GM19023 (cell line): ENCODE results near the gene OOSP4A.
"Not testable (repeated sequence)": the region's sequence is repeated elsewhere in the genome, so short reads cannot be mapped to it uniquely, and the experiment has no call there.

Source experiments
- ATAC-seq: cut with Tn5 transposase; IDR thresholded peaks from one replicate; pipeline ENCODE4 v1.9.1; 2021; ENCODE audit warnings: mild to moderate bottlenecking, moderate library complexity; ENCODE audit not compliant: unreplicated experiment

The OOSP4A gene

DNA sequence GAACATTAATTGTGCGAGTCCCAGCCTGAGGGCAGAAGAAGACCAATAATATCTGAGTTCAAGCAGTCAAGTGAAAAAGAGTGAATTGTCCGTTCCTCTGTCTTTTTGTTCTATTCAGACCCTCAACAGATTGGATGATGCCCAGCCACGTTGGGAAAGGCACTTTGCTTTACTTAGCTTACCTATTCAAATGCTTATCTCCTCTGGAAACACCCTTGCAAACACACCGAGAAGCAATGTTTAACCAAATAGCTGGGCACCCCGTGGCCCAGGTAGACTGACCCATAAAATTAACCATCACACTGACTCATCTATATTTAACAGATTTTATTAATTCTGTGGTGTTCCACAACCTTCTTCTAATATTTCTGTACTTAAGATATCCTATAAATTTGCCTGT lies 9.3 kb downstream of the OOSP4A start:
- no peak for ATAC-seq

DNA sequence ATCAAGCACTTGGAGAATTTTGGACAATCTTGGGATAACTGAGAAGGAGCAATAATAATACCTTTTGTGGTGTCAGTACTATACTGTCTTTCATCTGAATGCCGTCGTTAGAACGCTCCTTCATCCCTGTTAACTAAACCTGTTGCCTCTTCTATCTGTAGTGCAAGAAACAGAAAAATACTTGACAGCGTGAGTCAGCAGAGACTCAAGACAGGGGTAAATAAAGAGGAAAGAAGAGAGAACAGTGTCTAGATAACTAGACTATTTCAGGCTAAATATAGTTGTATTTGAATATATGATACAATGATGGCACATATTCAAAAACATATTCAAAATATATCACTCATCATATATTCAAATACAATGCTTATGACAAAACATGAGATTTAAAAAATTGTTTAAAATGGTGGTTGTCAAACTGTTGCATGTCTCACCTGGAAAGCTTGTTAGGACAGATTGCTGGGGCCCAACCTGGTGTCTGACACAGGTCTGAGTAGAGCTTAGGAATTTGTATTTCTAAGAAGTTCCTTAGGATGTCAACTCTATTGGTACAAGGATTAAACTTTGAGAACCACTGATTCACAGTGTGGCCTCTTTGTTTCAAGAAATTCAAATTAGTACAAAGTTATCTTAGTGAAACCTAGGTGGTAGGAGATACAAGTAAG lies 17.4 kb downstream of the OOSP4A start:
- no peak for ATAC-seq

DNA sequence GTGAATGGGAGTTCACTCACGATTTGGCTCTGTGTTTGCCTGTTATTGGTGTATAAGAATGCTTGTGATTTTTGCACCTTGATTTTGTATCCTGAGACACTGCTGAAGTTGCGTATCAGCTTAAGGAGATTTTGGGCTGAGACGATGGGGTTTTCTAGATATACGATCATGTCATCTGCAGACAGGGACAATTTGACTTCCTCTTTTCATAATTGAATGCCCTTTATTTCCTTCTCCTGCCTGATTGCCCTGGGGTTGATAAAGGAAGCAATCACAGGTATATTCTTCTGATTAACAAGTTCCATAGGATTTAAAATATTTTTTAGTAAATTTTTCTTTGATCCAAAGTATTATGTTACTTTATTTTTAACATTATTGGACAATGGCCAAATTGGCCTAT lies 18.2 kb downstream of the OOSP4A start:
- not testable (repeated sequence) for ATAC-seq

- no peak for ATAC-seq
Observed at GRCh38 chr11:59983212-59983611, 19.4 kb downstream of the OOSP4A start.

- ATAC-seq, result no peak
Observed at GRCh38 chr11:59984368-59984767, 20.5 kb downstream of the OOSP4A start.

GRCh38 chr11:59990421-59990820 lies 26.6 kb downstream of the OOSP4A start:
- ATAC-seq, result no peak

DNA sequence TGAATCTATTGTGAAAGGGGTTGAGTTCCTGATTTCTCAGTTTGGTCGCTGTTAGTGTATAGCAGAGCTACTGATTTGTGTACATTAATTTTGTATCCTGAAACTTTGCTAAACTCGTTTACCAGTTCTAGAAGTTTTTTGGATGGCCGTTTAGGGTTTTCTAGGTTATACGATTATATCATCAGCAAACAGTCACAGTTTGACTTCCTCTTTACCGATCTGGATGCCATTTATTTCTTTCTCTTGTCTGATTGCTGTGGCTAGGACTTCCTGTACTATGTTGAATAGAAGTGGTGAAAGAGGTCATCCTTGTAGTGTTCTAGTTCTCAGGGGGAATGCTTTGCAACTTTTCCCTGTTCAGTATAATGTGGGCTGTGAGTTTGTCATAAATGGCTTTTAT lies 28.6 kb downstream of the OOSP4A start:
- ATAC-seq, result no peak

GRCh38 chr11:59997800-59998199 lies 34.0 kb downstream of the OOSP4A start:
- no peak for ATAC-seq

GRCh38 chr11:59999691-60000090 lies 35.9 kb downstream of the OOSP4A start:
- ATAC-seq, result no peak

- no peak for ATAC-seq
Observed at GRCh38 chr11:60003729-60004128, 39.9 kb downstream of the OOSP4A start.

- ATAC-seq, result no peak
Observed at GRCh38 chr11:60005360-60005759, 41.5 kb downstream of the OOSP4A start.

DNA sequence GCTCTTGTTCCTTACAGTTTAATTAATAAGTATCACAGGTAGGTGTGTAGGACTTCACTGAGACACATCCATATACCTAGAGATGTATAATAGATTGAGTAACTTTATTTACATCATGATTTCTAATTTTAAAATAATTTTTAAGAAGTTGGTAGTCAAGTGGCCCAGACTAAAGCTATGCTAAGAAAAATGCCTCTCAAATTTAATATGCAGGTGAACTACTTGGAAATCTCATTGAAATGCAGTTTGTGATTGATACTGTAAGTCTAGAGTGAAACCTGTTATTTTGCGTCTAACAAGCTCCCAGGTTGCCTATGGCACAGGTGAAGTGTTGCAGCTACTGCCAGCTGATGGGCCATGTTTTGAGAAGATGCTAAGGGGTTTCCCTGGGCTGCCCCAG lies 53.0 kb downstream of the OOSP4A start, which contains the start of gene OOSP4B:
Gene OOSP4B, plus strand, starts transcription at position 301 of the 400 bp plus-strand sequence.
- ATAC-seq, result no peak

- ATAC-seq, result no peak
Observed at GRCh38 chr11:60018058-60018457, 54.2 kb downstream of the OOSP4A start.
